Left renal pelvis (tissue), 4 donors: Measurements from ENCODE around the gene CUEDC2. TPM values are rescaled to one million over a fixed set of nuclear protein-coding genes. Genes with fewer than 3 reads are reported as not detected.
"Not testable (repeated sequence)": the region's sequence is repeated elsewhere in the genome, so short reads cannot be mapped to it uniquely, and the experiment has no call there.

Experiments
- DNase-seq, 4 donors: peaks; one replicate each; pipeline ENCODE4 v3.0.0-alpha.2; 2013; ENCODE audit warnings: low read depth in 4 of 4, low spot score in 3 of 4
- polyA plus RNA-seq, 4 donors: library from polyadenylated mRNA; unstranded; fragments of 120-200 nt; gene quantifications; one replicate each; pipeline ENCODE4 v1.2.1, GENCODE V29; 2013; ENCODE audit not compliant: insufficient read length in 4 of 4

The CUEDC2 gene
- polyA plus RNA-seq, 4 donors, result 62.7 to 89.6 (median 77.5) TPM

DNA sequence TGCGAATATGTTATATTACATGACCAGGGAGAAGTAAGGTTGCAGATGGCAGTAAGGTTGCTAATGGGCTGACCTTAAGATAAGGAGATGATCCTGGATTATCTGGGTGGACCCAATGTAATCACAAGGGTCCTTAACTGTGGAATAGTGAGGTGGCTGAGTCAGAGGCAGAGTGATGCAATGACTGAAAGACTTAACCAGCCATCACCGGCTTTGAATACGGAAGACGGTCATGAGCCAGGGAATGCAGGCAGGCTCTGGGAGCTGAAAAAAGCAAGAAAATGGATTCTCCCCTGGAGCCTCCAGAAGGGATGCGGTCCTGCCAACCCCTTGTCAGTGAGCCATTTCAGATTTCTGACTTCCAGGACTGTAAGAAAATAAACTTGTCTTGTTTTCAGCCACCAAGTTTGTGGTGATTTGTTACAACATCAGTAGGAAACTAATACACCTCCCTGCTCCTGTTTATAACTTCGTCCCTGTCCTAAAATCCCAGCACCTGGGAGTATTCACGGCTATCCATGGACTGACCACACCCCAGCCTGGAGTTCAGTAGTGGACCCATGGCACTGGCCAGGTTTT lies 23.6 kb upstream of the CUEDC2 start:
- DNase-seq, result no peak

- not testable (repeated sequence) for DNase-seq
Measured at GRCh38 chr10:102454662-102455487, 22.5 kb upstream of the CUEDC2 start.

- DNase-seq, result no peak
Measured at GRCh38 chr10:102453502-102453901, 21.1 kb upstream of the CUEDC2 start.

DNA sequence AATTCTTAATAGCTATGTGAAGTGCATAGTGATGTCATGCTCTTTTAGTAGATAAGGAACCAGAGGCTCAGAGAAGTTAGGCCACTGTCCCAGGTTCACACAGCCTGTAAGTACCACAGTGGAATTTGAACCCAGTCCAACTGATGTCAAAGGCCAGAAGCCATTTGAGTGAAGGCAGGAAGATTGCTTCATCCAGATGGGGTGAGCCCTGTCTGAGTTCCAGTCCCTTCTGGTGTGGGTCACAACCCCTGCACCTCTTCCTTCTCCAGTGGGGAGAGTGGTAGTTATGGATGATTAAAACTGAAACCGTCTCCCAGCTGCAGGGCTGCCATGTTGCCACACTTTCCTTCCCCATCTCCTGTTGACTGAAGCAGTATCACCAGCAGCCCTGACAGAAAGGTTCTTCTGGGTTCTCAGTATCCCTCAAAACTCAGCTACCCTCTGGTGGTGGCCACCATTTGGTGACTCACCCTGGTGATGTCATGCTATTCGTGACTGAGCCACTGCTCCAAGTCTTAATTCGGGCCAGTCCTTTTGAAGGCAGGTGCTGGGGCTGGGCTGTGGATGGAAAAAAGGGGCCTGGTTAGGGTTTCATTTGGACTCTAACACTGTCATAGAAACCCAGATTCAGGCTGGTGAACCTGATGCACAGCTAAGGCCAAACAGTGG lies 20.4 kb upstream of the CUEDC2 start:
- DNase-seq, result no peak

- DNase-seq, result no peak
Measured at GRCh38 chr10:102451105-102451969, 19.0 kb upstream of the CUEDC2 start, which contains the start of gene C10orf95. C10orf95 (minus strand) TSS chr10:102451543; CDS start chr10:102451093, 450 bp downstream.

- peak in 2 of 4 donors; percentile 69 to 76 for DNase-seq
Measured at GRCh38 chr10:102450374-102451104, 18.2 kb upstream of the CUEDC2 start.

DNA sequence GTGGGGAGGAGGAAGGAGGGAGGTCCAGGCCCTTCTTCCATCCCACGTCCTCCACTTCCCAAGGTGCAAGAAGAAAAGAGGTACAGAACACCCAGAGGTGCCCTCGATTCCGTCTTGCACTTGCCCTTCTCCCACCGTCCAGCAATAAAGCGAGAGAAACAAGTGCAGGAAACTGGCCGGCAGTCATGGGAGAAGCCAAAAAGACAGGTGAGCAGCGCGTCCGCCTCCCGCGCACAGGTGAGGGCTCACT lies 17.7 kb upstream of the CUEDC2 start:
- no peak for DNase-seq

DNA sequence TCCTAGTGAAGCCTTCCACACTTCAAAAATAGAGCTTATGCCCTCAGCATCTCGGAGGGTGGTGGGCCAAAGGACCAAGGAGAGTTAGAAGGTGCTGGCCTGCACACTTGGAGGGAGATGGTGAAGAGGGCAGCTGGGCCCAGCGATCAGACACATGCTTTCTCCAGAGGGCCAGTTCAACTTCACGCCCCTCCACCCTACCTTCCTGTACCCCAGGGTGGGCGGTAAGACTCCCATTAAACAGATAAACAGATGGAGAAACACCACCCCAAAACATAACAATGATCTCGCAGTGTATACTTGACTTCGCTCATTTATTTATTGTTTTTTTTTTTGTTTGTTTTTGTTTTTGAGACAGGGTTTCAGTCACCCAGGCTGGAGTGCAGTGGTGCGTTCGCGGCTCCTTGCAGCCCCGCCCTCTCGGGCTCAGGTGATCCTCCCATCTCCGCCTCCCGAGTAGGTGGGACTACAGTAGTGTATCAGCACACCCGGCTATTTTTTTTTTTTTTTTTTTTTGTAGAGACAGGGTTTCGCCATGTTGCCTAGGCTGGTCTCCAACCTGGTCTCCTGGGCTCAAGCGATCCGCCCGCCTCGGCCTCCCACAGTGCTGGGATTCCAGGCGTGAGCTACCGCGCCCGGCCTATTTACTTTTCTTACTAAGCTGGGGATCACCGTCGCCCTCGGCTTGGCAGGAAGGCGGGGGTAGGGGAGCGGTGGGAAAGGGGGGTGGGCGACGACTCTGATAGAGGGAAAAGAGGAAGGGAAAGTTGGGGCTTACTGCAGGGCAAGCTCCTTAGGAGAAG lies 17.1 kb upstream of the CUEDC2 start:
- DNase-seq, result no peak

DNA sequence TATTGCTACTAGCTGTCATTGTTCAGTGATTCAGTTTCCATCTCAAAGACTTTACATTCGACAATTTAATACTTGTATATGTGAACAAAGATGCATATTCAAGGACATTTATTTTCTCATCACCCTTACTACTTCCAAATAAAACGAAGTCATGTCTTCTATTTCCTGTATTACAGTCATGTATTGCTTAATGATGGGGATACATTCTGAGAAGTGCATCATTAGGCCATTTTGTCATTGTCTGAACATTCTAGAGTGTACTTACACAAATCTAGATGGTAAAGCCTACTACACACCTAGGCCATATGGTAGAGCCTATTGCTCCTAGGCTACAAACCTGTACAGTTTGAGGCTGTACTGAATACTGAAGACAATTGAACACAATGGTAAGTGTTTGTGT lies 12.5 kb upstream of the CUEDC2 start:
- no peak for DNase-seq

DNA sequence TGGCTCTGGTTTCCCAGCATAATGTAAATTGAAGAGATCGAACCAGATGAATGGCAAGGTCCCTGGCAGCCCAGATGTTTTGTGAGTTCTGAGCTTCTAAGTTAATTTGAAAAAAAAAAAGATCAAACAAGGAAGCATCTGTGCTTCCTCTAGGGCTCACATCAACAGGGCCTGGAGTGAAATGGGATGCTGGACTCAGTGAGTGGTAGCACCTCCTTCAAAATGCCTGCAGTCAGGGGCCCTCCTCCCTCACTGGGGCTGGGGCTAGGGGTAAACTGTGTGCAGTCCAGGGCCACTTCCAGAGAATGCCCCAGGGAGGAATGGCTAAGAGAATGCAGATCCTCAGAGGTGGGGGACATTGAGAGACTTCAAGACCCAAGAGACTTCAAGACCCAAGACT lies 6.0 kb upstream of the CUEDC2 start:
- DNase-seq, result no peak

DNA sequence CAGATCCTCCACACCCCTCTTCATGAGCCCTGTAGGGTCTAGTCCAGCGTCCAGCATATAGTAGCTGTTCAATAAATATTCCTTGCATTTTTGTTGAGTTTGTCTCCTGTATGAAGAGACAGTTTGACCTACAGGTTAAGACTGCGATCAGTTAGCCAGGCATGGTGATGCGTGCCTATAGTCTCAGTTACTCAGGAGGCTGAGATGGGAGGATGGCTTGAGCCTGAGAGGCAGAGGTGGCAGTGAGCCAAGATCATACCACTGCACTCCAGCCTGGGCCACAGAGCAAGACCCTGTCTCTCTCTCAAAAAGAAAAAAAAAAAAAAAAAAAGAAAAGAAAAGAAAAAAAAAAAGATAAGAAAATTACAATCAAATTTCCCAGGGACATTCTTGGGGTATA lies 5.1 kb upstream of the CUEDC2 start:
- DNase-seq, result no peak

- no peak for DNase-seq
Measured at GRCh38 chr10:102436312-102436711, 3.9 kb upstream of the CUEDC2 start.

- no peak for DNase-seq
Measured at GRCh38 chr10:102435529-102436233, 3.3 kb upstream of the CUEDC2 start.

- no peak for DNase-seq
Measured at GRCh38 chr10:102435133-102435497, 2.7 kb upstream of the CUEDC2 start.

DNA sequence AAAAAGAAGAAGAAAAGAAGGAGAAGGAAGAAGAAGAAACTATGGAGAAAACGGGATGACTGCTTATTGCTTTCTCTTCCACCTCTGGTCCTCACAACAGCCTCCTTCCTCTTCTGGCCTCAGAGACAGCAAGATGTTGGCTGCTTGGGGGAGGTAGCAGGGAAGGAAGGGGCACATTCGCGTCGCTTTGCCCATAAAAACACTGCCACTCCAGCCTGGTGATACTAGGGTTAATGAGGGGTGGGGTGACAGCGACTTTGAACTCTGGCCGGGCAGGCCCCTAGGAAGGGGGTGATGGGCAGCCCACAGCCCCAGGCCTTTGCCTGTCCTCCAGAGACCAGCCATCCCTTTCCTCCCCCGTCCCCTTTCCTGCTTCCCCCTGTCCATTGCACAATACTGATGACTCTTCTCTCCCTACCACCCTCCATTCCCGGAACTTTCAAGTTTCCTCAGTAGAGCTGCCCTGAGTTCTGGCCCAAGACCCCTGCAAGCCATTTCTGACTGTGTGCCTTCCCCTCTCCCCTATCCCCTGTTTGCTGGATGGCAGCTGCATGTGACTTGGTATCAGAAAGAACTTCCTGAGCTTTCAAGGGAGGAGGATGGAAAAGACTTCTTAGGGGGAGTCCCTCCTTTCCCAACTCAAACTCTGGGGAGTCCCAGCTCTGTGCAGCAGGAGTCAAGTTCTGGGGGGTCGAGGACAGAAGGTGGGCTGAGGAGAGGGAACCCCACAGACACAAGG lies 2.2 kb upstream of the CUEDC2 start:
- DNase-seq, result no peak

- DNase-seq, result no peak
Measured at GRCh38 chr10:102433619-102434046, 1.3 kb upstream of the CUEDC2 start.

DNA sequence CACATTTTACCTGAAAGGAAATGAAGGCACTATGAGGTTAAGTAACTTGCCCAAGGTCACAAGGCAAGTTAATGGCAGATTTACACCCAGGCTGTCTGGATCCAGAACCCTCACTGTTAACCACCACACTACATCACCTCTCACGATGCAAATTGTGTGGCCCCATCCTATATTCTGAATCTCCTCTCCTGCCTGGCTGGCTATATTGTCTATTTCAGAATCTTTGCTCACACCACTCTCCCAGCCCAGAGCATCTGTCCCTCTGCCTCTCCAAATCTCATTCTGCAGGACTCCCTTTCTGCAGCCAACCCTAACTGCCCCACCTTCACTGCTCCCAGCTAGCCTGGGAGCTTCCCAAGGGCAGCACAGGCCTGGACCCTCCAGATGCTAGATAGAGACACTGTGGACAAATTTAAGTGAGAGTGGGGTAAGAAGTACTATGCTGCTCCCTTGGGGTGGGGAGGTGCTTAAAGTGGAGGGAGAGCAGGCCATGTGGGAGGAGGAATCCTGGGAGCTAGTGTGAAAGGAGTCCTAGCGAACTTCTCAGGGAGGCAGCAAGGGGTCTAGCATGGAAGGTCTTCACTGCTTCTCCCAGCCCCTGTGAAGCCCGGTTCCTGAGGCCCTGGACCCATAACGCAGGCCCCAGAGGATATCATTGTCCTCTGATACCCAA lies 786 bp downstream of the CUEDC2 start:
- DNase-seq, result no peak

GRCh38 chr10:102429468-102429867 lies 2.9 kb downstream of the CUEDC2 start:
- no peak for DNase-seq
